HCEC 1CT (cell line): ENCODE data around the gene ST7.
"Not testable (repeated sequence)": the region's sequence is repeated elsewhere in the genome, so short reads cannot be mapped to it uniquely, and the experiment has no call there.

Experiments
- DNase-seq: peaks from one replicate; pipeline ENCODE4 v3.0.0-alpha.2; 2017

Gene ST7

GRCh38 chr7:117243390-117243789 lies 290.1 kb downstream of the ST7 start:
- DNase-seq, result no peak

- not testable (repeated sequence) for DNase-seq
These were observed 292.4 kb downstream of the ST7 start for GRCh38 chr7:117245703-117246102.

GRCh38 chr7:117247809-117248208 lies 294.5 kb downstream of the ST7 start:
- DNase-seq, result no peak

- no peak for DNase-seq
These were observed 295.5 kb downstream of the ST7 start for GRCh38 chr7:117248829-117249228.

DNA sequence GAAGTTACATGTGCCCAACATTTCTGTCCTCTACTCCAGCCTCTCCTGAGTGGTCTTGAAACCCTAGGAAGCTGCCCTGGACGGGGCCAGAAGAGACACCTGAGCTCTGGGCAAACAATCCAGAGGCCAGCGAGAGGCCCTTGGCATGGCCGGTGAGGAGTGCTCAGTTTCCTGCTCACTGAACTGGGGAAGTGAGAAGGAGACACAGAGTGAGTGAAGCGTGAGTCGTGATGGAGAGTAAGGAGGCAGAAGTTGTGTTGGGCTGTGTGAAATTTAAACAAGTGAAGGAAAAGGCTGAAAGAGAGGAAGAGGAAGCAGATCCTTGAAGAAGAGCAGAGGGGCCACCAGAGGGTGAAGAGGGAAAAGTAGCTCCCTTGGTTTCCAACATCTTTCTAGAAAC lies 296.4 kb downstream of the ST7 start:
- DNase-seq, result no peak

DNA sequence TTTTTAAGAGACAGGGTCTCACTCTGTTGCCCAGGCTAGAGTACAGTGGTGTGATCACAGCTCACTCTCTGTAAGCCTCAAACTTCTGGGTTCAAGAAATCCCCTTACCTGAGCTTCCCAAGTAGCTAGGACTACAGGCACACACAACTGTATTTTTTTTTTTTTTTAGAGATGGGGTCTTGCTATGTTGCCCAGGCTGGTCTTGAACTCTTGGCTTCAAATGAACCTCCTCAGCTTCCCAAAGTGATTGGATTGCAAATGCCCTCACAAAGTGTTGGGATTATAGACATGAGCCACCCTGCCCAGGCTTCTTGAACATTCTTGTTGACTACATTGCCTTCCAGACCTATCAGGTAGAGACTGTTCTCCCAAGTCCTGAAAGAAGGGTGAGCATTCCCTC lies 296.9 kb downstream of the ST7 start:
- no peak for DNase-seq

- no peak for DNase-seq
These were observed 297.5 kb downstream of the ST7 start for GRCh38 chr7:117250801-117251200.

DNA sequence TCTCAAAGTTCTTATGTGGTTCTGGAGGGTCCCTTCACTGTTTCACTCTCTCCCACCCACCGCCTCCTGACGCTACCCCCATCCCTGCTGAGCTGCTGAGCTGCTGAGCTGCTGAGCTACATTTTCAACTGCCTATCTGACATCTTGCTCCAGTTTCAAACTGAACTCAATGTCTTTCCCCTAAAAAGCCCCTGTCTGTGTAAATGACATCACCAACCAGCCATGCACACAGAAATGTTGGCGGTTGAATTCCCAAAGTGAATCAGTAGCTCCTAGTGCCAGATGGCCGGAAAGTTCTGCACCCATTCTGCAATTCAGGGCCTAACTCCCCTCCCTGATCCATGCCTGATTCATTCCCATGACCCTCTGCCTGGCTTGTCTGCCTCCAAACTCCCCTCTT lies 298.4 kb downstream of the ST7 start:
- peak; percentile 67 for DNase-seq

DNA sequence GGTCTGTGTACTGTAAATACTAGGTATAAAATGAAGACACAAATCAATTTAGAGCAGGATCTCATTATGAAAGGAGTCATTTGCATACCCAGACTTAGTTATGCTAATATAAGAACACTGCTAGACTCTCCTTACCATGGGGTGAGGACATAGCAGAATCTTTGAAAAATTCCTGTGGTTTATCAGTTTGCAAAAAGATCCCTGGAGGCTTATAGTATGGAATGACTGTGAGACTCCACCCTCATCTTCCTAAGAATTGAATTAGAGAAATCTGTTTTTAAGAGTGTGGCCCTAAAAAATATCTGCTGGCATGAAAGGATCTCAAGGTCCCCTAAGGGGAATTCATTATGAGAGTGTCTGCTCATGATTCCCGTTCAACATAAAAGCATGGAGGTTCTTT lies 306.3 kb downstream of the ST7 start:
- peak; percentile 10 for DNase-seq

DNA sequence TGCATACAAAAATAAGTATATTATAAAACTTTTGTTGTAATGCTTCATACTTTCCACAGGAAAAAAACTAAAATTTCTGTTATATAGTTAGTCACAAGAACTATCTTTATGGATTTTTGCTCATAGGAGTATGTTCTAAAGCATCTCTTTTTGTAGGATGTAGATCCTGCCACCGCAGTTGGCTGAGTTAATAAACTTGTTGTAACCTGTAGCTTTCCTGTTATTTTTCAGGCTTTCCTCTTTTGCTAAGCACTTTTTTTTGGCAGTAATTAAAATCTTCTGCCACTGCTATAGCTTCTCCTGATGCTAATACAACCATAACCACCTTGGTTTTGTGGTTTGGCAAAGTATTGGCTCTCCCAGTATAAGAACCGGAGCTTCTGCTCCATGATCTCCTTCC lies 309.2 kb downstream of the ST7 start:
- no peak for DNase-seq

DNA sequence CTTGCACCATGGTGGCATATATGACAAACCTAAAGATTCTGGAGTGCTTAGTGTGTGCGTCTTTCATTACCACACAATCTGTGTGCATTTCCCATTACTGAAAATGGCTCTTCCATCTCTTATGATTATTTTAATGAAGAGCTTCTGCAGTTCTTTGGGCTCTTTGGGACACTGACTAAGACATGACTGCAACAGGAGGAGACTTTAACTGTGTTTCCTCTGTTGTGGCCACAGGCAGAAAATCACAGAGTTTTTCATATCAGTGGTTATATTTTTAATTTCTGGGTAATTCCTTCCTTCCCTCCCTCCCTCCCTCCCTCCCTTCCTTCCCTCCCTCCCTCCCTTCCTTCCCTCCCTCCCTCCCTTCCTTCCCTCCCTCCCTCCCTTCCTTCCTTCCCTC lies 311.4 kb downstream of the ST7 start:
- DNase-seq, result no peak

DNA sequence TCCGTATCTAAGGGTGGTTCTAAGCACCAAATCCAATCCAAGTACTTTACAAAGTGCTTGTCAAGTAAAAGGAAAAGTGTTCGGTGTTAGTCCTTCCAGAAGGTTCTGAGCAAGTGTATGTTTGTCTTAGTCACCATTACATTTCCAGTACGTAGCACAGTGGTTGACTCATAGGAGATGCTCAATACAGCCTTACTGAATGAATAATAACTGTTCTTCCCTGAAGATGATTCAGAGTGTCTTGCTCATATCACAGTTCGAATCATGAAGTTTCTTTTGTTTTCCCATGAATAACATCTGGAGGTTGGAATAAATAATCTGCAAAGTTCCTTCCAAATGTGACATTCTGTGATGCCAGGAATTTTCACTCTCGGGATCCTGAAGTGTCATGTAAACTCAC lies 316.1 kb downstream of the ST7 start:
- peak; percentile 98 for DNase-seq

DNA sequence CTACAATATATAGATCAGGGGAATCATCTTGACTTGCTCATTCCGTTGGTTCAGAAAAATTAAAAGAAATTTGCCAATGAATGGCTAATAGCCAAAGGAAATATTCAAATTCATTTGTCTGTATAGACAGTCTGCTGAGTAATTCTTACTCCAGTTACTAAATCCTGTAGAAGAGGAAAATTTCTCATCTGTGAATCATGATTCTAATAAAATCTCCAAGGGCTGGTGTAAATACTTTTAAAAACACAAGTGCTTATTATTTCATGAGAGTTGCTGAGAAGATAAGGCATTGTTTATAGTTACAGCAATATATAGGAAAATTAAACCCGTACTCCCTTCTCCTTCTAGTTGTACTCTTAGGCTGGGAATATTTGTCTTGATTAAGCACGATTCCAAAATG lies 316.6 kb downstream of the ST7 start:
- peak; percentile 80 for DNase-seq

DNA sequence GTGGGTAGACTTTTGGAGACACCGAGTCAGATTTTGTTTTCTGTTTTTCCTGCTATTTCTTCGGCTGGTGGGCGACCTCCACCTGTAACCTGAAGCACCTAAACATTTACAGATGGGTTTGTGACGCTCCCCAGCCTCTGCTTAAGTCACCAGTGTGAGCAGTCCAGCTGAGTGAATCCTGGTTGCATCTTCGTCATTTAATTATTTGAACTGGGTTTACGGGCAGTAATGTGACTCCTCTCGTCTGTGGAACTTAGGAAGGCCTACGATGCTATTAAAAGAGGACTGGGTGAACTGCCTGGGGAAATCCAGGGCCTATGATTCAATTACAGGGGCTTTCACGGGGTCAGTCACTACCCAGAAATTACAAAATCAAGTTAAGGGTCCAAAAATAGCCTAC lies 317.1 kb downstream of the ST7 start:
- peak; percentile 69 for DNase-seq

- no peak for DNase-seq
These were observed 318.3 kb downstream of the ST7 start for GRCh38 chr7:117271566-117271965.

GRCh38 chr7:117272017-117272759 lies 318.9 kb downstream of the ST7 start:
- no peak for DNase-seq

- DNase-seq, result no peak
These were observed 320.0 kb downstream of the ST7 start for GRCh38 chr7:117273325-117273724.

DNA sequence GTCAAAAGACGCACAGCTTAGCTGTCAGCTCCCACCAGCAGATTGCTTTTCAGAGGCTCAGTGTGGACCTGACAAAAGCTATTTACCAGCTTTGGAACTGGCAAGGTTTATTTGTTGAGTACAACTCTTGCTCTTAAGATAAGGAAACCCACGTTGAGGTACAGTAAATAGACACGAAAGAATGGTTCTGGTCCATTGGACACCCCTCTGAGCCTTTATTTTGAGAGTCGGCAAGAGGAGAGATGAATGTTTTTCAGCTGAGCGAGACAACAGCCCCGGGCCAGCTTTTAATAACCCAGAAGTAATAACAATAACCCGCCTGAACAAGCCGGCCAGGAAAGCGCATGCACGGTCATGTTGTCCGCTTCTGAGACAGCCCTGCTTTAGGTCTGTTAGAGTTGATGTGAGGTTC lies 320.5 kb downstream of the ST7 start:
- DNase-seq, result no peak

GRCh38 chr7:117274951-117275350 lies 321.6 kb downstream of the ST7 start:
- DNase-seq, result no peak

- DNase-seq, result no peak
These were observed 324.3 kb downstream of the ST7 start for GRCh38 chr7:117277576-117277975.

DNA sequence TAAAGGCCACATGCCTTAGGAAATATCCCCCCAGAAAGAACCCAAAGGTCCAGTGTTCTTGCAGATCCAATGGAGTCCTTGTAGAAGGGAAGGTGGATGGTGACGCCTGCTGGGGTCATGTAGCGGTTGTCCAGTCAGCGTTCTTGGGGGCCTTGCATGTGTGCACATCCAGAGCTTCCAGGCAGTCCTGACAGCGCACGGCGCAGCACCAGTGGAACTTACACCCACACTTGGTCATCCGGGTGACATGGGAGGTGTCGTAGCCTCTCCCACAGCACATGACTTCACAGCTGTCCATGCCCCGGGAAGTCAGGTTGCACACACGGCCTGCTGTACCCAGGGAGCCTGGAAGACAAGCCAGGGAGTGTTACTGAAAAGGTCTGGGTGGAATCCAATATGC lies 324.7 kb downstream of the ST7 start:
- DNase-seq, result no peak

DNA sequence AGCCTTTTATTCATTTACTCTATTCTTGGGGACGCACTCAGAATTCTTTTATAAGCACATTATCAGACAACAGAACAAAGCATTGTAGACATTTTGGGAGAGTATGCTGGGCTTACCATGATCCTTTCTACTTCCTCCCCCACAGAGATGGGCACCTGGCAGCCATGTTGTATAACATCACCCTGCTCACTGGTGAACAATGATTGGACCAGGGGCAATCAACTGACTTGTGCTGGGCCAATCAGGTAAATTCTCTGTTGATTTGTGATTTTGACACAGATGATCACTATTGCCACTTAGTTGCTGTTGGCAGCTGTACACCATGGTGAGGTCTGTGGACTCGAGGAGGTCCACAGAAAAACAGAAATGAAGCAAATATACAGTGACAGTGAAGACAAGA lies 325.9 kb downstream of the ST7 start:
- DNase-seq, result no peak
